ENCODE results near the gene LSAMP.
"Not testable (repeated sequence)": the region's sequence is repeated elsewhere in the genome, so short reads cannot be mapped to it uniquely, and the experiment has no call there.

LSAMP gene

GRCh38 chr3:116083683-116084082 lies 361.6 kb downstream of the LSAMP start:
- no peaks in the 10 kb centered on the region for H3K36me3 ChIP-seq (ENCODE audit: control insufficient read depth, low read depth, low read length)
- H3K9ac ChIP-seq (ENCODE audit: low read length) = no peak overlapping the region
- H3K9me3 ChIP-seq (ENCODE audit: control insufficient read depth, low read depth, low read length) = no peaks in the 10 kb centered on the region
- H3K27me3 ChIP-seq (ENCODE audit: control insufficient read depth, insufficient read depth, low read length) = no peaks in the 10 kb centered on the region
- no peak overlapping the region for H3K27ac ChIP-seq (ENCODE audit: low read length)
- no peak overlapping the region for H3K4me3 ChIP-seq (ENCODE audit: low read length)
- H3K4me1 ChIP-seq (ENCODE audit: control insufficient read depth, low read depth, low read length) = no peaks in the 10 kb centered on the region

- Histone ChIP-seq H3K36me3 (ENCODE audit: control insufficient read depth, low read depth, low read length) (no peaks in the 10 kb centered on the region), H3K9ac (ENCODE audit: low read length) (no peak overlapping the region), H3K27me3 (ENCODE audit: control insufficient read depth, insufficient read depth, low read length) (no peaks in the 10 kb centered on the region), H3K9me3 (ENCODE audit: control insufficient read depth, low read depth, low read length) (no peaks in the 10 kb centered on the region), H3K4me3 (ENCODE audit: low read length) (no peak overlapping the region), H3K27ac (ENCODE audit: low read length) (no peak overlapping the region), H3K4me1 (ENCODE audit: control insufficient read depth, low read depth, low read length) (no peaks in the 10 kb centered on the region)
Observed at GRCh38 chr3:116078561-116078960, 366.7 kb downstream of the LSAMP start.

GRCh38 chr3:116077557-116077956 lies 367.7 kb downstream of the LSAMP start:
- no peak overlapping the region for H3K4me3 ChIP-seq (ENCODE audit: low read length)
- H3K27me3 ChIP-seq (ENCODE audit: control insufficient read depth, insufficient read depth, low read length) = no peaks in the 10 kb centered on the region
- H3K9ac ChIP-seq (ENCODE audit: low read length) = no peak overlapping the region
- no peaks in the 10 kb centered on the region for H3K9me3 ChIP-seq (ENCODE audit: control insufficient read depth, low read depth, low read length)
- no peaks in the 10 kb centered on the region for H3K36me3 ChIP-seq (ENCODE audit: control insufficient read depth, low read depth, low read length)
- H3K27ac ChIP-seq (ENCODE audit: low read length) = no peak overlapping the region
- no peaks in the 10 kb centered on the region for H3K4me1 ChIP-seq (ENCODE audit: control insufficient read depth, low read depth, low read length)

- no peaks in the 10 kb centered on the region for H3K4me1 ChIP-seq (ENCODE audit: control insufficient read depth, low read depth, low read length)
- H3K27ac ChIP-seq (ENCODE audit: low read length) = no peak overlapping the region
- H3K9me3 ChIP-seq (ENCODE audit: control insufficient read depth, low read depth, low read length) = no peaks in the 10 kb centered on the region
- H3K9ac ChIP-seq (ENCODE audit: low read length) = no peak overlapping the region
- no peaks in the 10 kb centered on the region for H3K36me3 ChIP-seq (ENCODE audit: control insufficient read depth, low read depth, low read length)
- no peak overlapping the region for H3K4me3 ChIP-seq (ENCODE audit: low read length)
- no peaks in the 10 kb centered on the region for H3K27me3 ChIP-seq (ENCODE audit: control insufficient read depth, insufficient read depth, low read length)
Observed at GRCh38 chr3:116077059-116077458, 368.2 kb downstream of the LSAMP start.

- not testable (repeated sequence) for H3K4me3 ChIP-seq (ENCODE audit: low read length); H3K9ac ChIP-seq (ENCODE audit: low read length); H3K9me3 ChIP-seq (ENCODE audit: control insufficient read depth, low read depth, low read length); H3K4me1 ChIP-seq (ENCODE audit: control insufficient read depth, low read depth, low read length); H3K27ac ChIP-seq (ENCODE audit: low read length); H3K27me3 ChIP-seq (ENCODE audit: control insufficient read depth, insufficient read depth, low read length); H3K36me3 ChIP-seq (ENCODE audit: control insufficient read depth, low read depth, low read length)
Observed at GRCh38 chr3:116070516-116071278, 374.6 kb downstream of the LSAMP start.

GRCh38 chr3:116070061-116070460 lies 375.2 kb downstream of the LSAMP start:
- Histone ChIP-seq H3K36me3 (ENCODE audit: control insufficient read depth, low read depth, low read length) (no peaks in the 10 kb centered on the region), H3K4me1 (ENCODE audit: control insufficient read depth, low read depth, low read length) (no peaks in the 10 kb centered on the region), H3K9ac (ENCODE audit: low read length) (no peak overlapping the region), H3K9me3 (ENCODE audit: control insufficient read depth, low read depth, low read length) (no peaks in the 10 kb centered on the region), H3K27me3 (ENCODE audit: control insufficient read depth, insufficient read depth, low read length) (no peaks in the 10 kb centered on the region), H3K27ac (ENCODE audit: low read length) (no peak overlapping the region), H3K4me3 (ENCODE audit: low read length) (no peak overlapping the region)

- no peaks in the 10 kb centered on the region for H3K4me1 ChIP-seq (ENCODE audit: control insufficient read depth, low read depth, low read length)
- no peak overlapping the region for H3K9ac ChIP-seq (ENCODE audit: low read length)
- H3K27ac ChIP-seq (ENCODE audit: low read length) = no peak overlapping the region
Observed at GRCh38 chr3:116069024-116069423, 376.3 kb downstream of the LSAMP start.

GRCh38 chr3:116067326-116067725 lies 378.0 kb downstream of the LSAMP start:
- Histone ChIP-seq H3K36me3 (ENCODE audit: control insufficient read depth, low read depth, low read length) (no peaks in the 10 kb centered on the region), H3K27ac (ENCODE audit: low read length) (no peak overlapping the region), H3K9ac (ENCODE audit: low read length) (no peak overlapping the region), H3K4me1 (ENCODE audit: control insufficient read depth, low read depth, low read length) (no peaks in the 10 kb centered on the region), H3K27me3 (ENCODE audit: control insufficient read depth, insufficient read depth, low read length) (no peaks in the 10 kb centered on the region), H3K4me3 (ENCODE audit: low read length) (no peak overlapping the region), H3K9me3 (ENCODE audit: control insufficient read depth, low read depth, low read length) (no peaks in the 10 kb centered on the region)

More at GRCh38 chr3:116069024-116069423, 376.3 kb downstream of the LSAMP start:
- Histone ChIP-seq H3K27me3 (ENCODE audit: control insufficient read depth, insufficient read depth, low read length) (no peaks in the 10 kb centered on the region), H3K9me3 (ENCODE audit: control insufficient read depth, low read depth, low read length) (no peaks in the 10 kb centered on the region), H3K36me3 (ENCODE audit: control insufficient read depth, low read depth, low read length) (no peaks in the 10 kb centered on the region), H3K4me3 (ENCODE audit: low read length) (no peak overlapping the region)

- Histone ChIP-seq H3K36me3 (ENCODE audit: control insufficient read depth, low read depth, low read length) (no peaks in the 10 kb centered on the region), H3K4me3 (ENCODE audit: low read length) (no peak overlapping the region), H3K9ac (ENCODE audit: low read length) (no peak overlapping the region), H3K27ac (ENCODE audit: low read length) (no peak overlapping the region), H3K27me3 (ENCODE audit: control insufficient read depth, insufficient read depth, low read length) (no peaks in the 10 kb centered on the region), H3K4me1 (ENCODE audit: control insufficient read depth, low read depth, low read length) (no peaks in the 10 kb centered on the region), H3K9me3 (ENCODE audit: control insufficient read depth, low read depth, low read length) (no peaks in the 10 kb centered on the region)
Observed at GRCh38 chr3:116065501-116065900, 379.8 kb downstream of the LSAMP start.

GRCh38 chr3:116064646-116065045 lies 380.6 kb downstream of the LSAMP start:
- no peak overlapping the region for H3K27ac ChIP-seq (ENCODE audit: low read length)
- H3K4me3 ChIP-seq (ENCODE audit: low read length) = no peak overlapping the region
- H3K27me3 ChIP-seq (ENCODE audit: control insufficient read depth, insufficient read depth, low read length) = no peaks in the 10 kb centered on the region
- H3K36me3 ChIP-seq (ENCODE audit: control insufficient read depth, low read depth, low read length) = no peaks in the 10 kb centered on the region
- no peak overlapping the region for H3K9ac ChIP-seq (ENCODE audit: low read length)
- no peaks in the 10 kb centered on the region for H3K9me3 ChIP-seq (ENCODE audit: control insufficient read depth, low read depth, low read length)
- peaks cover 4% of the 10 kb centered on the region for H3K4me1 ChIP-seq (ENCODE audit: control insufficient read depth, low read depth, low read length)

- Histone ChIP-seq H3K9me3 (ENCODE audit: control insufficient read depth, low read depth, low read length) (no peaks in the 10 kb centered on the region), H3K27ac (ENCODE audit: low read length) (no peak overlapping the region), H3K4me3 (ENCODE audit: low read length) (no peak overlapping the region), H3K36me3 (ENCODE audit: control insufficient read depth, low read depth, low read length) (no peaks in the 10 kb centered on the region), H3K27me3 (ENCODE audit: control insufficient read depth, insufficient read depth, low read length) (no peaks in the 10 kb centered on the region), H3K4me1 (ENCODE audit: control insufficient read depth, low read depth, low read length) (peaks cover 8% of the 10 kb centered on the region), H3K9ac (ENCODE audit: low read length) (no peak overlapping the region)
Observed at GRCh38 chr3:116059421-116060096, 385.7 kb downstream of the LSAMP start.

GRCh38 chr3:116058844-116059243 lies 386.4 kb downstream of the LSAMP start:
- Histone ChIP-seq H3K27ac (ENCODE audit: low read length) (no peak overlapping the region), H3K36me3 (ENCODE audit: control insufficient read depth, low read depth, low read length) (no peaks in the 10 kb centered on the region), H3K4me1 (ENCODE audit: control insufficient read depth, low read depth, low read length) (peaks cover 8% of the 10 kb centered on the region), H3K4me3 (ENCODE audit: low read length) (no peak overlapping the region), H3K9me3 (ENCODE audit: control insufficient read depth, low read depth, low read length) (no peaks in the 10 kb centered on the region), H3K9ac (ENCODE audit: low read length) (no peak overlapping the region), H3K27me3 (ENCODE audit: control insufficient read depth, insufficient read depth, low read length) (no peaks in the 10 kb centered on the region)
